GM12801 (cell line): ENCODE data around the gene PSD2.

Source experiments
- TF ChIP-seq, protein P1 (sequence below): IDR thresholded peaks from one replicate; pipeline ENCODE4 v1.5.1; 2011; ENCODE audit warnings: control low read depth; ENCODE audit not compliant: insufficient read length; ENCODE audit errors: extremely low read depth

The PSD2 gene

GRCh38 chr5:139752506-139753473, 42.8 kb upstream of the PSD2 start:
- TF ChIP-seq, protein P1, sequence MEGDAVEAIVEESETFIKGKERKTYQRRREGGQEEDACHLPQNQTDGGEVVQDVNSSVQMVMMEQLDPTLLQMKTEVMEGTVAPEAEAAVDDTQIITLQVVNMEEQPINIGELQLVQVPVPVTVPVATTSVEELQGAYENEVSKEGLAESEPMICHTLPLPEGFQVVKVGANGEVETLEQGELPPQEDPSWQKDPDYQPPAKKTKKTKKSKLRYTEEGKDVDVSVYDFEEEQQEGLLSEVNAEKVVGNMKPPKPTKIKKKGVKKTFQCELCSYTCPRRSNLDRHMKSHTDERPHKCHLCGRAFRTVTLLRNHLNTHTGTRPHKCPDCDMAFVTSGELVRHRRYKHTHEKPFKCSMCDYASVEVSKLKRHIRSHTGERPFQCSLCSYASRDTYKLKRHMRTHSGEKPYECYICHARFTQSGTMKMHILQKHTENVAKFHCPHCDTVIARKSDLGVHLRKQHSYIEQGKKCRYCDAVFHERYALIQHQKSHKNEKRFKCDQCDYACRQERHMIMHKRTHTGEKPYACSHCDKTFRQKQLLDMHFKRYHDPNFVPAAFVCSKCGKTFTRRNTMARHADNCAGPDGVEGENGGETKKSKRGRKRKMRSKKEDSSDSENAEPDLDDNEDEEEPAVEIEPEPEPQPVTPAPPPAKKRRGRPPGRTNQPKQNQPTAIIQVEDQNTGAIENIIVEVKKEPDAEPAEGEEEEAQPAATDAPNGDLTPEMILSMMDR = no peak

DNA sequence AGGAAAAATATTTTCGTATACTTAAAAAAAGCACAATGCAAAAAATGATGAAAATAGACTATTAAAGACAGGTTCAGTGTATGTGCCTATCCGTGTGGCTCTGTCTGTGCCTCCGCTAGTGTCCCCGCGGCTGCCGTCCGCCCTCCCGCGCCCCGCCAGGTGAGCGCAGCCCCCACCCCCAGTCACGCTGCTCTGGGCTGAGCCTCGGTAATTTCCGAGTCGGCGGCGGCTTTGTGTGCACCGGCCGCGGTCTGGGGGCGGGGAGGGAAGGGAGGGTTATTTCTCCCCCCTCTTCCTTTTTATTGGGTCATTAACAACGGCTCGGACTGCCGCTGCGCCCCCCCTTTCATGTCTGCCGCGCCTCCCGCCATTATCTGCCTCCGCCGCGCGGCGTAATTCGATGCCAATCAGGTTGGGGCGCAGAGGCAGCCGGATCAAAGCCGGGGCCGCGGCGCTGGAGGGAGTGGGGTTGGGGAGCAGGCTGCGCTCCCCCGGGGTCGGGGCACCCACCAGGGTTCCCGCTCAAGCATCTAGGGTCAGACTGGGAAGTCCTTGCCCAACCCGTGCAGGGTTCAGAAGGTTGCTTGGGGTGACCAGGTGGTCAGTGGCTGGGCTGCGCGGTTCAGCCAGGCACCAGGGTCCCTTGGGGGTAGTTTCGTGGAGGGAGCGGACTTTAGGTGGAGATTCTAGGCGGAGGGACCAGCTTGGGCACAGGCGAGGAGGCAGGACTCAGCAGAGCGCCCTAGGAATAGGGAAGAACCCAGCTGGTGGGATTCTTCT, 39.5 kb upstream of the PSD2 start:
- TF ChIP-seq, protein P1 = no peak

GRCh38 chr5:139756971-139757370, 38.6 kb upstream of the PSD2 start:
- TF ChIP-seq, protein P1 = no peak

GRCh38 chr5:139757727-139758509, 37.7 kb upstream of the PSD2 start:
- TF ChIP-seq, protein P1 = no peak

DNA sequence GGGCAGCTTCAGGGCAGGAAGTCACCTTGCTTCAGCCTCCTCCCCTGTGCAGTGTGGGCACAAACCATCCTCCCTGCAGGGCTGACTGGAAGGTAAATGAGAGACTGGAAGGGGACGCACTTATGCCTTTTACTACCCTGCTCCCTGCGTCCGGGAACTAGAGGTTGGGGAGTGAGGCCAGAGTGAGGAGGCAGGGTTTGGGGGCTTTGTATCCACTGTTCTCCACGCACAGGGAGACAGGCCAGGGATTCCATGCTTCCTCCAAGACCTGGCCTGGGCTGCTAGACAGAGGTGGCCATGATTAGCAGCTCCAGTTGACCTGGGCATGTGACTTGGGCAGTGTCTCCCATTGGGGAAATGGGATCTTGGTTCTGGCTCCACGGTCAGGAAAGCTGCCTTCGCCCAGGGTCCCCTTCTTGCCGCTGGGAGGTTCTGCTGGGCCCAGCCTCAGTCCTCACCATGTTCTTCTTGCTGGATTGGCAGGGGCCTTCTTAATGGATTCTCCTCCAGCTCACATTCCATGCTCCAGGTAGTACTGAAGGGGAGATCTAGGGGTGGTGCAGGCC, 37.0 kb upstream of the PSD2 start:
- TF ChIP-seq, protein P1 = no peak

DNA sequence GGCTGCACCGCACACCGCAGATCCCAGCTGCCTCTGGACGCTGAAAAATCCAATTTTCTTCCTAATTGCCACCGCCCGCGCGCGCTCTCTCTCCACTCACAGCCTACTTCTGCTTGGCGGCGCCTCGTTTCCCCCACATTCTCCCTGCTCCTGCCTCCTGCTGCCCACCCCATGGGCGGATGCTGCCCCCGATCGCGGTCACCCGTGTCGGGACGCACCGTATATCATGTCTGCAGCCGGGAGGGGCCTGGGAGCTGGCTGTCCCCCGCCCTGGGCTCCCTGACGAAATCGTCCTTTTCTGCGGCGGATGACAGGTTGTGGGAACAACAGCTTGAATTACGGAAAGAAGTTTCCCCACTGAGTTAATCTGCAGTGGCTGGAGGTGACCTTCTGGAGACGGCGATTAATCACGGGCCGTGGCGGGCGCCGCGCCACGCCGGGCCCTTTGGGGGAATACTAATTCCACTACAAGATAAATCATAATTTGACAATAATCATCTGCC, 36.3 kb upstream of the PSD2 start:
- TF ChIP-seq, protein P1 = no peak
